IPS DF 6.9 (cell line): ENCODE data around the gene CKS1B.

Experiments used
- DNase-seq: peaks from one replicate; pipeline ENCODE4 v3.0.0-alpha.2; 2013; ENCODE audit warnings: low read depth, low spot score
- H3K27ac ChIP-seq: one replicate; pipeline ENCODE4 v1.5.1; 2013; ENCODE audit warnings: low read length, control low read depth
- H3K27me3 ChIP-seq: 2 replicates; pipeline ENCODE4 v1.6.1; 2013; ENCODE audit warnings: mild to moderate bottlenecking, low read length; ENCODE audit not compliant: control insufficient read depth, insufficient read depth
- H3K36me3 ChIP-seq: 2 replicates; pipeline ENCODE4 v1.6.1; 2013; ENCODE audit warnings: low read length; ENCODE audit not compliant: control insufficient read depth, insufficient read depth
- H3K4me1 ChIP-seq: 2 replicates; pipeline ENCODE4 v1.6.1; 2013; ENCODE audit warnings: low read length; ENCODE audit not compliant: control insufficient read depth, insufficient read depth
- H3K4me3 ChIP-seq: 2 replicates; pipeline ENCODE4 v1.5.1; 2013; ENCODE audit warnings: mild to moderate bottlenecking, low read length
- H3K9me3 ChIP-seq: 2 replicates; pipeline ENCODE4 v1.6.1; 2013; ENCODE audit warnings: low read length, inconsistent platforms; ENCODE audit not compliant: control insufficient read depth, insufficient read depth
- WGBS: extraction: QIAGEN DNeasy Blood & Tissue Kit; methylation state at CpG from one replicate; pipeline ENCODE4 v1.1.7; 2013; ENCODE audit warnings: mixed read lengths, missing lambda C conversion rate; ENCODE audit not compliant: insufficient read length, insufficient coverage; 5-methylcytosine and 5-hydroxymethylcytosine counted together

CKS1B gene

DNA sequence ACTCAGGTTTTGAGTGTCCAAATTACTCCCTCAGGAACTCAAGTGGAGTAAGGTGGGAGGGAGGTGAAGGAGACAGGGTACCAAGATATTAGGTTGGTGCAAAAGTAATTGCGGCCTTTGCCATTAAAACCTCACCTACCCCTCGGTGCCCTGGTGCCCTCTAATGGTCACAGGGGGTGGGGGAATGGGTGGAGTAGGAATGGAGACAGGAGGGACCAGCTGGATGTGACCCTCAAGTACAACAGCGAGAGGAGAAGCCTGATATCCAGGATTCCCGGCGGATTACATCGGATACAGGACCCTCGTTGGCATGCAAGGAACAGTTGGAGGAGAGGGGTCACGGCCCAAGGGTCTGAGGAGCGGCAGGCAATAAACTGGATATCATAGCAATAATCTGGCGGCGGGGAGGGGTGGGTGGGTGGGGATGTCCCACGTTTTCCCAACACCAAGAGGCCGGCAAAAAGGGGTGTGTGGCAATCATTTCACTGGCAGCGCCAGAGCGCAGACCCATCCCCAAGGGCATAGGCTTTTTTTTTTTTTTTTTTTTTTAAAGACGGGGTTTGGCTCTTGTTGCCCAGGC is 23.8 kb downstream of the CKS1B start:
- no peaks in the 10 kb centered on the region for H3K36me3 ChIP-seq
- H3K9me3 ChIP-seq, result no peaks in the 10 kb centered on the region
- no peak overlapping the region for H3K27ac ChIP-seq
- WGBS, result no CpG with 5 or more reads among the region's 16 CpGs
- no peak for DNase-seq
- H3K4me3 ChIP-seq, result no peak overlapping the region
- H3K4me1 ChIP-seq, result no peaks in the 10 kb centered on the region
- no peaks in the 10 kb centered on the region for H3K27me3 ChIP-seq

- Histone ChIP-seq H3K27ac (no peak overlapping the region), H3K4me3 (peak overlapping the region; percentile 17; the same call in 1 of the 2 replicates), H3K27me3 (no peaks in the 10 kb centered on the region), H3K4me1 (no peaks in the 10 kb centered on the region), H3K9me3 (no peaks in the 10 kb centered on the region), H3K36me3 (no peaks in the 10 kb centered on the region)
- DNase-seq, result no peak
- WGBS, result no CpG with 5 or more reads among the region's 40 CpGs
Observed at GRCh38 chr1:154998818-154999570, 24.5 kb downstream of the CKS1B start.

- no CpG with 5 or more reads among the region's 50 CpGs for WGBS
- no peaks in the 10 kb centered on the region for H3K27me3 ChIP-seq
- H3K9me3 ChIP-seq, result no peaks in the 10 kb centered on the region
- no peaks in the 10 kb centered on the region for H3K36me3 ChIP-seq
- peaks cover 4% of the 10 kb centered on the region; the same call in 1 of the 2 replicates for H3K4me1 ChIP-seq
- H3K27ac ChIP-seq, result no peak overlapping the region
- peak overlapping the region; percentile 26; the same call in 1 of the 2 replicates for H3K4me3 ChIP-seq
- DNase-seq, result no peak
Observed at GRCh38 chr1:154999571-155000410, 25.3 kb downstream of the CKS1B start.

DNA sequence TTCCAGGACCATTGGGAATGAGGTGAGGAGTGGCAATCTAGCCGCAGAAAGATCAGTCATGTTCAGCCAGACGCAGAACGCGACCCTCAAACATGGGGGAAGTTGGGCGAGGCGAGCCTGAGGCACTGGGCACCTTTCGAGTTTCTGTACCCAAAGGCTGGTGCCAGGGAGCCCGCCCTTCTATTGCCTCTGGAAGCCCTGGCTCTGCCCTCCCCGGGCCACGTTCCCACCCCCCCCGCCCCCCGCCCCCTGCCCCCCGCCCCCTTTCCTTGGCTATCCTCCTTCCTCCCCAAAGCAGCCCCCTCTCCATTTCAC is 25.9 kb downstream of the CKS1B start:
- H3K4me1 ChIP-seq, result peaks cover 4% of the 10 kb centered on the region
- H3K27ac ChIP-seq, result no peak overlapping the region
- no peak for DNase-seq
- H3K36me3 ChIP-seq, result no peaks in the 10 kb centered on the region
- peak overlapping the region; percentile 51; the same call in 1 of the 2 replicates for H3K4me3 ChIP-seq
- no peaks in the 10 kb centered on the region for H3K9me3 ChIP-seq
- no CpG with 5 or more reads among the region's 13 CpGs for WGBS
- H3K27me3 ChIP-seq, result no peaks in the 10 kb centered on the region

- no peaks in the 10 kb centered on the region for H3K9me3 ChIP-seq
- no peaks in the 10 kb centered on the region for H3K27me3 ChIP-seq
- peak overlapping the region; percentile 51; the same call in 1 of the 2 replicates for H3K4me3 ChIP-seq
- peaks cover 4% of the 10 kb centered on the region for H3K4me1 ChIP-seq
- peak; percentile 89 for DNase-seq
- H3K27ac ChIP-seq, result no peak overlapping the region
- no CpG with 5 or more reads among the region's 43 CpGs for WGBS
- no peaks in the 10 kb centered on the region for H3K36me3 ChIP-seq
Observed at GRCh38 chr1:155000726-155001424, 26.4 kb downstream of the CKS1B start.

DNA sequence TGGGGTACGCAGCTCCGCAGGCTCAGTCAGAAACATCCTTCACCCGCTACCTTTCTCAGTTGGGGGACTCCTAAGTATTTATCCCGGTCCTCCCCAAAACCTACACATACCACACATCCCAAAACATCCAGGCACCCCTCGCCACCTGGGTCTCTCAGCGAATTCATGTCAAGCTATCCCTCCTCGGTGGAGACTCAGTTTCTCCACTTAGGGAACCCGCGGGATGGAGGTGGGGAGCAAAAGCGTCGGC is 26.9 kb downstream of the CKS1B start:
- Histone ChIP-seq H3K27me3 (no peaks in the 10 kb centered on the region), H3K4me3 (peak overlapping the region; percentile 51; the same call in 1 of the 2 replicates), H3K27ac (no peak overlapping the region), H3K9me3 (no peaks in the 10 kb centered on the region), H3K36me3 (no peaks in the 10 kb centered on the region), H3K4me1 (peaks cover 4% of the 10 kb centered on the region)
- no CpG with 5 or more reads among the region's 11 CpGs for WGBS
- DNase-seq, result no peak

GRCh38 chr1:155001675-155002463 is 27.4 kb downstream of the CKS1B start:
- no CpG with 5 or more reads among the region's 38 CpGs for WGBS
- Histone ChIP-seq H3K9me3 (no peaks in the 10 kb centered on the region), H3K4me1 (peaks cover 4% of the 10 kb centered on the region), H3K27me3 (no peaks in the 10 kb centered on the region), H3K27ac (no peak overlapping the region), H3K36me3 (no peaks in the 10 kb centered on the region), H3K4me3 (peak overlapping the region; percentile 51; the same call in 1 of the 2 replicates)
- DNase-seq, result peak; percentile 95

DNA sequence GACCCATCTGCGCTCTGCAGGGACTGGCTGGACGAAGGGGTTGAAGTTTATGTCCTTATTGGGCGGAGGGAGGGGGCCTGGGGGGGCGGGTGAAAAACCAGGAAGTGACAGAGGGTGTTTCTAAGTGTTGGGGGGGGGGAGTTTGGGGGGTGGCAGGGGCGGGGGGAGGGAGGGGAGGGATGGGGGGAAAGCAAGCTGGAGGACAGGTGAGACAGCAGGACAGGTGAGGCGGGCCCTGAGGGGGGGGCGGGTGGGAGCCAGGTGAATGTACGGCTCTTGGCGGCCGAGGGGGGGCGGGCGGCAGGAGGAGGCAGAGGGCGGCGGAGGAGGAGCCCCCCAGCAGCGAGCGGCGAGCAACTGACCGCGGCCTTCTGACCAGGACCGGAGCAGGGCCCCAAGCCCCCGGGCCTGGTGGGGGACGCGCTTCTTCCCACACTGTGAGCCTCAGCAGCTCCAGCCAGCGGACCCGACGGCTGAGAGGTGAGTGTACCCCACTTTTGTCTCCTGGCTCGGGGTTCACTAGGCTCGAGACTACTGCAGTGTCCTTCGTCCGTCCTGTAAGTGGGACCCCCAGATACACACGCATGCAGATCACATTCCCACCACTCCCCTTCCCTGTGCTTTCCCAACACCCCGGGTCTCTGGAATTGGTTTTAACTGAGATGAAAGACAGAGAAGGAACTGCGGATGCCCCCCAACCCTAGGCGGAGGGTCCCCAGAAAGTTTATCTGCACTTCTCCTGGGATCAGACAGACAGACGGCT is 28.2 kb downstream of the CKS1B start, which contains the start of gene ZBTB7B:
ZBTB7B (plus strand) TSS at position 339 of the 763 bp plus-strand sequence. CDS start 11,859 bp downstream, outside the sequence.
- Histone ChIP-seq H3K27ac (no peak within 1 kb of the TSS), H3K4me1 (peaks cover 4% of the 10 kb centered on the region), H3K9me3 (no peaks in the 10 kb centered on the region), H3K4me3 (peak within 1 kb of the TSS; percentile 81), H3K27me3 (no peaks in the 10 kb centered on the region), H3K36me3 (no peaks in the 10 kb centered on the region)
- DNase-seq, result no peak
- WGBS, result no CpG with 5 or more reads among the region's 35 CpGs

DNA sequence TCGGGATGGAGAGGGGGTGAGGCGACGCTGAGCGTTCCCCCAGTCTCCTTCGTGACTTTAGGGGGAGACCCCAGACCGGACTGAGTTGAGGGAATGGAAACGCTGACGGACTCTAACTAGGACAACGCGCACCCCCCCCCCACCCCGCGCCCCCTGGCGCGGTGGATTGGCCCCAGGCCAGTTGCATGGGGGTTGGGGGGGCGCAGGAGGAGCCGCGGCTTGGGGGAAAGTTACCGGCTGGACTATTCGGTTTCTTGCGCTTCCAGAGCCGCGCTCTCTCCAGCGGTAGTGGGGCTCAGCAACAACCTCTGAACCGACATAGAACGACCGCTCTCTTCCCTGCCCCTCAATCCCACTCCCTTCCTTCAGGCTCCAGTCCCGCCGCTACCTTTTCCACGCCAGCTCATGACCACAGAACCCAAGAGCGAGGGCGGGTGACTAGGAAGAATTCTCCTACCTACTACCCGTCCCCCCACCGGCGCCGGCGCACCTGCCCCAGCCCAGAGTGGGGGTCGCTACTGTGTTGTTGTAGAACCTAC is 28.8 kb downstream of the CKS1B start:
- WGBS, result no CpG with 5 or more reads among the region's 37 CpGs
- H3K27me3 ChIP-seq, result no peaks in the 10 kb centered on the region
- no peak for DNase-seq

More for the DNA sequence above, 28.8 kb downstream of the CKS1B start:
- H3K4me3 ChIP-seq, result peak overlapping the region; percentile 81
- no peaks in the 10 kb centered on the region for H3K36me3 ChIP-seq
- no peak overlapping the region for H3K27ac ChIP-seq
- H3K9me3 ChIP-seq, result no peaks in the 10 kb centered on the region
- H3K4me1 ChIP-seq, result peaks cover 7% of the 10 kb centered on the region
